GM21367 (cell line): Measurements from ENCODE around the gene DLG2.

Experiments used
- ATAC-seq: cut with Tn5 transposase; IDR thresholded peaks from one replicate; pipeline ENCODE4 v1.9.1; 2021; ENCODE audit not compliant: unreplicated experiment

Gene DLG2

DNA sequence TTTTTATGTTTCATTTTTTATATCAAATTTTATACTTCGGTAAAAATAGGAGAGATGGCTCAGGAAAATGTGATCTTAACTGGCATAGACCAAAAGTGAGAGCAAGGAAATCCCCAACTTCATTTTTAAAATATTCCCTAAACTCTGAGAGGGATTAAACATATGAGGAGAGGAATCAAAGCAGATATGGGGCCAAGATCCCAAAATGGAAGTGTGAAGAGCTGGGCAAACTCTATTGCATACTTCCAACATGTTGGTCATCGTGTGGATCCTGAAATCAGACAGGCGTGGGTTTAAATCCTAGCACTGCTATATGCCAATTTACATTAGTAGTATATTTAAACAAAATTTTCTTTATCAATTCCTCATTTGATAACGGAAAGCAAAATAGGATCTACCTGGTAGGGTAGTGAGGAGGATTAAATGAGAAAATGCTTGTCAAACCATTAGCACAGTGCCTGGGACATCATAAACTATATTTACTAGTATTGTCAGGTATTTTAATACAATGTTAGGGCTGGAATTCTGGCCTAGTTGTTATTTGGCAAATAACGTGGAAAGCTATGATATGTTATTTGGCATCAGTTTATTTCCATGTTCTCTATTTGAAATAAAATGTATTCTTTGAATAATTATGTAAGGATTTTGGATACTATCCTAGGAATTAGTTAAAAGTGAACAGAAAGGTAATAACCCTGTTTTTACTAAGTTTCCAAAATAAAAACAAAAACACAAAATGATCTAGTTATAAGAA, 1948.1 kb downstream of the DLG2 start:
- no peak for ATAC-seq

DNA sequence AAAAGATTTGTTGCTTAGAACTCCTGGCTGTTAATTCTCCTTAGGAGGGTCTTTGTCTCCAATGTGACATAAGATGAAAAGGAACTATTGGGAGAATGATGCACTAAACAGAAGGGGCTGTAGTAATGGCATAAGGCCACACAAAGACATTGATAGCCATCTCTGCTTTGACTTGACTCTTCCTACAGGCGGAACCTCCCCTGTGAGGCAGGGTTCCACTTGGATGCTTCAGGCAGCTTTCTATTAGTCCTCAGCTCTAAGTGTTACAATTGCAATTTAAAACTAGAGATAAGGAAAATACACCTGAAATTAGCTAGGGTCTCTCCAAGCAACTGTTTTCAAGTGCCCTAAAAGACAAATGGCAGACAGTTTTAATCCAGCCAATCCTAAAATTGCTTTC, 1949.4 kb downstream of the DLG2 start:
- no peak for ATAC-seq

GRCh38 chr11:83676056-83676601, 1951.0 kb downstream of the DLG2 start:
- ATAC-seq, result no peak

- ATAC-seq, result no peak
These were observed 1952.8 kb downstream of the DLG2 start for GRCh38 chr11:83674102-83674896.

DNA sequence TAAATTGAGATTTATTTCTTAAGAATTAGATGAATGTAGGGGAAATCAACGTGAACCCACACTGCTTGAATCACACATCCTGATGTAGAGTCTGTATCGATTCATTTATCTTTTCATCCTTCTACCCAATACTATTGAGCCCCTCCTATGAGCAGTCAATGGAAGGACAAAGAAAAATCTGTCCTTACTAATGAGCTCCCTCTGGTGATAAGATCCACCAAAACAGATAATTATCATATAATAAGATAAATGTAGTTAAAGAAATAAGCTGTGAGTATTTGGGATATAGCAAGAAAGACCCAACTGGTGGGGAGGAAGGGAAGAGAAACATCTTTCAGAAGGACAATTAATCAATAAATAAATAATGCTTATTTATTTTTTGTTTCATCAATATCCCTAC, 1955.9 kb downstream of the DLG2 start:
- ATAC-seq, result no peak

GRCh38 chr11:83666149-83666548, 1961.0 kb downstream of the DLG2 start:
- ATAC-seq, result no peak

GRCh38 chr11:83663988-83664387, 1963.2 kb downstream of the DLG2 start:
- ATAC-seq, result no peak

DNA sequence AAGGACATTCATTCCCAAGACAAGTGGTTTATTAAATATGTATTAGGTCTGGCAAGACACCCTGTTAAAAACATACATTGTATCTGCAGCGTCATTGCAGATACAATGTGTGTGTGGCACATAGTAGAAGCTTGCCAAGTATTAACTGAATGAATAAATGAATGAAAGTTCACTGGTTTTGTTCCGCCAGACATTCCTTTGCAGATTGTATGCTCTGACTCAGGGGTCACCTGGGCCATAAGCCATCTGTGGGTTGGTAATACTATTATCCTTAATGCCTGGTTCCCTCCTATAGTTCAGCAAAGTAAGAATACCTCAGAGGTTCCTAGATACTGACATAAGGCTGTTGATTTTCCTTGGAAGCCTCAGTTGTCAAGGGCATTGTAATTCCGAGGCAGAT, 1963.7 kb downstream of the DLG2 start:
- ATAC-seq, result no peak

DNA sequence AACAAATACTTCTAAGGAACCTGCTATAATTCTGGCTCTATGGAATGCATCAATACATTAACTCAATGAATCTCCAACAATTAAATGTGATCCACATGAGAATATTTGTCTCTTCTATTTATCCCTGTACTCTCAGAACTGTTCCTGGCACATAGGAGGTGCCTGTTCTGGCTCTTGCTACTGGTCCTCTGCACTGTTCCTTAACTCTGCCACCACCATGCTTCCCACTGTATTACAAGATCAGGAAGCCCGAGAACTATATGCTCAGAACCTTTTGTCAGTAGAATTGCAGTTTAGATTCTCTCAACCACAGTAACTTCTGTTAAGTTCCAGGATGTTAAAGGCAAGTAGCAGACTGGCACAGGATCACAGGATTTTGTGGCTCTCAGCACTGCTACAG, 1964.7 kb downstream of the DLG2 start:
- no peak for ATAC-seq

- no peak for ATAC-seq
These were observed 1965.4 kb downstream of the DLG2 start for GRCh38 chr11:83661491-83662350.

DNA sequence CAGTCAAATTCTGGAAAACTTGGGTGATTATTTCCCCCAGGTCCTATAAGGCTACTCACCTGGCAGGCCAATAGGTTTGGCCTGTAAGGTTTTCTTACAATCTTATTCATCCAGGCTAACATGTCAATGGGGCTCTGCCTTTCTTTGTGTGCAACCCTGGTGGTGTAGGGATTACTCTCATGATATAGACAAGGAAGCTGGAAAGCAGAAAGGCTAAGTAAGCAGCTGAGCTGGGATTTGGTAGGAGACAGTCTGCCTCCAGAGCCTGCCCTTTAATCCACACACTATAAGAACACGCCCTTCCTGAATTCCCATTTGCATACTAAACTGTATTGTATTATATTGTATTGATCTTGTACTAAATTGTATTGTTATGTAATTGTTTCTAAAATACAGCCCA, 1967.7 kb downstream of the DLG2 start:
- ATAC-seq, result no peak

DNA sequence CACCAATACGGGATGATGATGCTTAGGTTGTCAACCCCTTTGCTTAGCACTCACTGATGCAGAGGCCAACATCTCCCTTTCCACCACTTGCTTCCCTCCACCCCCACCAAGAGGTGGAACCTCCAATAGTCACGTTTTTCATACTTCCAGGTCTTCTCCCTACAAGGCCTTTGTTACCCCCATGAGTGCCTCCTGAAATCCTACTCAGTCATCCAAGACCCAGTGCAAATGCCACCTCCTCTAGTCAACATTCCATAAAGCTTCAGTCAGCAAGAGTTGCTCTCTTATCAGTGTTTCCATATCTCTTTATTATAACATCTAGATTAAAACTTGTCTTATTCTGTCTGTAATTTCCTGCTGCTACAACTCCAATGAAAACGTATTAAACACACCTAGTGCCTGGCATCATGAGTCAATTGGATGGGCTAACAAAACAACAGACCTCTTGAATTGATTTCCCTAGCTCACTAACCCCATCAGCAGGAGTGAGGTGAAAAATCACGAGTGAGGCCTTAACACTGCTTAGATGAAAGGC, 1970.3 kb downstream of the DLG2 start:
- ATAC-seq, result no peak

GRCh38 chr11:83655976-83656375, 1971.2 kb downstream of the DLG2 start:
- no peak for ATAC-seq

DNA sequence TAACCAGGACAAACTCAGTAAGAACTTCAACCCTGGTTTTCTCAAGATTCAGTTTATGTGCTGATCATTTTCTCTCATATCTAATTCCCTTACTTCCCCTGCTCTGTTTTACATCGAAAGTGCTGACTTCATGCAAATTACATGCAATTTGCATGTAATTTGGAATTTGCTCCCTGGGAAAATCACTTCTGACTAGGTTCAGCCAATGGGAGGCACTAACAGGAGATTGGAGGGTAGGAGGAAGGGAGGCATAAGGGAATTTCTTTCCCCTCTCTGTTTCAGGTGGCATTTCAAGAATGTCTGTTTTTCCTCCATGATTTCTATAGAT, 1977.7 kb downstream of the DLG2 start:
- ATAC-seq, result no peak

- ATAC-seq, result no peak
These were observed 1978.3 kb downstream of the DLG2 start for GRCh38 chr11:83648610-83649527.

DNA sequence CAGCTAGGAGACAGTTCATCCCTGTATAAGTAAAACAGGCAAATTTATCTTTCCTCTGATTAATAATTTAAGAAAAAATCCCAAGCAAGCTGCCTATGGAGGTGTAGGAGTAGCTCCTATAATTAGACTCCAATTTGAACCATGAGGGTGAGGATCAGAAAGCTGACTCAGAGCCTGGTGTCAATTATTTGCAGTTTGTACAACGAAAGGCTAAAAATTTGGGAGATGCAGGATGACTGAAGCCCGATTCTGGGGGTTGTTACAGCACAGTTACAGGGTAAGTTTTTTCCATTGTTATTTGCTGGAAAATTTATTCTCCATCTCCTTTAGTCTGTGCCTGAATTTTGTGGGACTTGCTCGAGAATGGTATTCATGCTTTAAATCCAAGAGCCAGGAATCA, 1981.6 kb downstream of the DLG2 start:
- ATAC-seq, result no peak

DNA sequence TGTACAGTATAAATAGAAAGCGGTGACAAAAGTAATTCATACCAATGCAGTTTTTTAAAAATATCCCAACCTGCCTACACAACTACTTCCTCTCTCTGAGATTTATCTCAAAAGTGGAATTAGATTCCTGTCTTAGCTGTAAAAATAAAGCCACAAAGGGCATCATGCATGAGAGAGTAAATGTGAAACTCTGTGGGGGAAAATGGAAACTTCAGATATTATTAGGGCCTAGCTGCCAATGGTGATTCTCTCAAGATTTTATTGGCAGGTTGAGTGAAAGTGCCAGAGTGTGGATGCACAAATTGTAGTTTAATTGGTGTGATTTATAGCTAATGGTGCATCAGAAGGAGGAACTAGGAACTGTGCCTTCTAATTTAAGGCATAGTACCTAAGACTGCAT, 1984.0 kb downstream of the DLG2 start:
- peak; percentile 55 for ATAC-seq

DNA sequence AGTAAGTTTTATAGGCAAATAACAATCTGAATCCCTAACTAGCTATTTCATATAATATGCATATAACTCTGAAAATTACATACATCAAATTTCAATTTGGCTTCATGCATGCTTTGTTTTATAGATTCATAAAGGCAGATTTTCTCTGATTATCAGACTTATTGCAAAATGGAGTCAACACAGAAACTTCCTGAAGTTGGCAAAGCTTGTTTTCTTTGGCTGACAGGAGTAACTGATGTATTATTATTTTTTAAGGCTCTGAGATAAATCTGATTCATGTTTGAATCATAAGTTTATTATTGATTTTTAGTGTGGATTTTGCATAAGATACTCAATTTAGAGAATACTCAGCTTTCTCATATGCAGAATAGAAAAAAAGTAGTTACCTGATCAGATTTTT, 1984.6 kb downstream of the DLG2 start:
- ATAC-seq, result no peak

- ATAC-seq, result no peak
These were observed 1985.6 kb downstream of the DLG2 start for GRCh38 chr11:83641511-83641910.
